WTC11 (cell line): ENCODE measurements around the gene ARHGEF17. TPM values are rescaled to one million over a fixed set of nuclear protein-coding genes. Genes with fewer than 3 reads are reported as not detected.

ENCODE experiments used
- ATAC-seq: fragments of 200-7000 bp; cut with Tn5 transposase; 2 replicates; pipeline ENCODE4 v1.10.0; 2021; ENCODE audit warnings: mild to moderate bottlenecking, moderate library complexity
- CTCF ChIA-PET: fragments of 300-600 bp; sonication (Branson Sonifier 250); formaldehyde crosslinking; loops from one replicate; lab custom pipeline; 2021; ENCODE audit warnings: antibody characterized with exemption; lab: Charles Lee
- POLR2A ChIA-PET: fragments of 350-600 bp; sonication (Branson Sonifier 250); formaldehyde crosslinking; loops from one replicate; lab custom pipeline; 2021; ENCODE audit warnings: antibody characterized with exemption; lab: Charles Lee
- DNase-seq: peaks from one replicate; pipeline ENCODE4 v3.0.0; 2021; ENCODE audit warnings: low spot score
- H3K27ac Mint-ChIP-seq: 2 replicates; pipeline ENCODE4 v1.8.0; 2021; ENCODE audit warnings: mixed read lengths
- H3K27me3 Mint-ChIP-seq: 2 replicates; pipeline ENCODE4 v1.8.0; 2021; ENCODE audit warnings: low read depth, mild to moderate bottlenecking, moderate library complexity, mixed read lengths
- H3K36me3 Mint-ChIP-seq: 2 replicates; pipeline ENCODE4 v1.8.0; 2021; ENCODE audit warnings: mixed read lengths
- H3K4me1 Mint-ChIP-seq: 2 replicates; pipeline ENCODE4 v1.8.0; 2022; ENCODE audit warnings: mixed read lengths
- H3K4me3 Mint-ChIP-seq: 2 replicates; pipeline ENCODE4 v1.8.0; 2021; ENCODE audit warnings: mild to moderate bottlenecking, moderate library complexity, mixed read lengths
- H3K9me3 Mint-ChIP-seq: 2 replicates; pipeline ENCODE4 v1.8.0; 2021; ENCODE audit warnings: mixed read lengths
- E2F1 ChIP-seq: sonication (generic); formaldehyde crosslinking; IDR thresholded peaks from 2 replicates; pipeline ENCODE4 v1.8.0; 2022; ENCODE audit warnings: mild to moderate bottlenecking, missing genetic modification reagents
- E2F4 ChIP-seq: sonication (generic); formaldehyde crosslinking; IDR thresholded peaks from 2 replicates; pipeline ENCODE4 v1.8.1; 2022; ENCODE audit warnings: low read depth, mild to moderate bottlenecking, moderate library complexity, missing genetic modification reagents, borderline replicate concordance
- GABPB1 ChIP-seq: sonication (generic); formaldehyde crosslinking; IDR thresholded peaks from 2 replicates; pipeline ENCODE4 v1.8.1; 2023; ENCODE audit warnings: mild to moderate bottlenecking, missing genetic modification reagents
- PREB ChIP-seq: sonication (generic); formaldehyde crosslinking; IDR thresholded peaks from 2 replicates; pipeline ENCODE4 v1.8.1; 2022; ENCODE audit warnings: mild to moderate bottlenecking, missing genetic modification reagents, moderate library complexity, borderline replicate concordance
- RELA ChIP-seq: sonication (generic); formaldehyde crosslinking; IDR thresholded peaks from 2 replicates; pipeline ENCODE4 v1.8.1; 2022; ENCODE audit warnings: missing genetic modification reagents, mild to moderate bottlenecking, borderline replicate concordance
- SMAD3 ChIP-seq: sonication (generic); formaldehyde crosslinking; IDR thresholded peaks from 2 replicates; pipeline ENCODE4 v1.8.0; 2022; ENCODE audit warnings: missing genetic modification reagents, mild to moderate bottlenecking, borderline replicate concordance
- TCF7 ChIP-seq: sonication (generic); formaldehyde crosslinking; IDR thresholded peaks from 2 replicates; pipeline ENCODE4 v1.8.0; 2022; ENCODE audit warnings: mild to moderate bottlenecking, low read depth, missing genetic modification reagents, moderate library complexity
- TEAD4 ChIP-seq: sonication (generic); formaldehyde crosslinking; IDR thresholded peaks from 2 replicates; pipeline ENCODE4 v1.8.0; 2022; ENCODE audit warnings: mild to moderate bottlenecking, missing genetic modification reagents
- USF1 ChIP-seq: sonication (generic); formaldehyde crosslinking; IDR thresholded peaks from 2 replicates; pipeline ENCODE4 v1.8.0; 2022; ENCODE audit warnings: mild to moderate bottlenecking, missing genetic modification reagents
- USF2 ChIP-seq: sonication (generic); formaldehyde crosslinking; IDR thresholded peaks from 2 replicates; pipeline ENCODE4 v1.8.1; 2023; ENCODE audit warnings: mild to moderate bottlenecking, missing genetic modification reagents, moderate library complexity
- ZNF281 ChIP-seq: sonication (generic); formaldehyde crosslinking; IDR thresholded peaks from 2 replicates; pipeline ENCODE4 v1.8.0; 2023; ENCODE audit warnings: mild to moderate bottlenecking, missing genetic modification reagents
- ZNF396 ChIP-seq: fragments of 250-450 bp; sonication (Bioruptor Pico); IDR thresholded peaks from 2 replicates; pipeline ENCODE4 v1.8.0; 2021; ENCODE audit warnings: mild to moderate bottlenecking, moderate library complexity, borderline replicate concordance
- ZNF512 ChIP-seq: sonication (generic); formaldehyde crosslinking; IDR thresholded peaks from 2 replicates; pipeline ENCODE4 v1.8.1; 2022; ENCODE audit warnings: missing genetic modification reagents, borderline replicate concordance
- ZNF671 ChIP-seq: fragments of 250-450 bp; sonication (Bioruptor Pico); IDR thresholded peaks from 2 replicates; pipeline ENCODE4 v1.8.0; 2021; ENCODE audit warnings: mild to moderate bottlenecking
- total RNA-seq: library from RNA; stranded (reverse); gene quantifications from 3 replicates; pipeline ENCODE4 v1.2.3, GENCODE V29; 2021

ARHGEF17 gene
- total RNA-seq, 1 experiment from 2014 or later: 18.2 TPM

- no peak overlapping the region for H3K27ac Mint-ChIP-seq
- H3K27me3 Mint-ChIP-seq: peaks cover 36% of the 10 kb centered on the region
- POLR2A ChIA-PET: interaction anchor here (1.5 to 4.2 kb wide), 2 partner anchors 25 to 29 kb away, joined by 6 to 23 read pairs; no protein-coding TSS in a partner anchor
- H3K4me1 Mint-ChIP-seq: peaks cover 14% of the 10 kb centered on the region
- TF ChIP-seq ZNF396 (no peak), USF2 (CRISPR knock-in tag) (no peak), ZNF281 (no peak), ZNF512 (CRISPR knock-in tag) (no peak), SMAD3 (no peak), ZNF671 (no peak), USF1 (CRISPR knock-in tag) (no peak), GABPB1 (CRISPR knock-in tag) (no peak), E2F4 (no peak), RELA (CRISPR knock-in tag) (no peak), PREB (CRISPR knock-in tag) (no peak), TCF7 (CRISPR knock-in tag) (no peak), TEAD4 (CRISPR knock-in tag) (no peak), E2F1 (CRISPR knock-in tag) (no peak)
- no peaks in the 10 kb centered on the region for H3K9me3 Mint-ChIP-seq
- DNase-seq: no peak
- no peak for ATAC-seq
- H3K4me3 Mint-ChIP-seq: peak overlapping the region; percentile 76
- H3K36me3 Mint-ChIP-seq: no peaks in the 10 kb centered on the region
- CTCF ChIA-PET: interaction anchor here (0.6 to 7.6 kb wide), 40 partner anchors 8 to 524 kb away, joined by 3 to 270 read pairs (median 6); partner anchors contain the start of gene FCHSD2
Observed at GRCh38 chr11:73306069-73306841, 1.8 kb upstream of the ARHGEF17 start.
